Measurements from ENCODE around the gene ATP5F1D.
A peak's percentile ranks its signal among the peaks of the same experiment; 100 is the strongest.

Gene ATP5F1D

DNA sequence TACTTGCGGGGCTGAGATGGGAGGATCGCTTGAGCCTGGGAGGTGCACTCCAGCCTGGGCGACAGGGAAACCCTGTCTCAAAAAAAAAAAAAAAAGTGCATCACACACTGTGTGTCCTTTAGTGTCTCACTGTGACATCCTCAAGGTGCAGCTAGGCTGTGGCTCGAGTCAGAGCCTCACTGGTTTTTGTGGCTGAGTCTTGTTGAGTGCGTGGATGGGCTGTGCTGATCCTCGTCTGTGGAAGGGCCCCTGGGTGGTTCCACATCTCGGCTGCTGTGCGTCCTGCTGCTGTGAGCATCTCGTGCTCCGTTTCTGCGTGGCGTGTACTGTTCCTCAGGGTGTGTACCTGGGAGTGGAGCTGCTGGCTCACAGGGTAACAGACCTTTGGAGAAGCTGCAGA lies 24.8 kb upstream of the ATP5F1D start:
- no CpG with 5 or more reads among the region's 12 CpGs for WGBS (ENCODE audit: extremely low coverage, insufficient coverage, insufficient read length)

DNA sequence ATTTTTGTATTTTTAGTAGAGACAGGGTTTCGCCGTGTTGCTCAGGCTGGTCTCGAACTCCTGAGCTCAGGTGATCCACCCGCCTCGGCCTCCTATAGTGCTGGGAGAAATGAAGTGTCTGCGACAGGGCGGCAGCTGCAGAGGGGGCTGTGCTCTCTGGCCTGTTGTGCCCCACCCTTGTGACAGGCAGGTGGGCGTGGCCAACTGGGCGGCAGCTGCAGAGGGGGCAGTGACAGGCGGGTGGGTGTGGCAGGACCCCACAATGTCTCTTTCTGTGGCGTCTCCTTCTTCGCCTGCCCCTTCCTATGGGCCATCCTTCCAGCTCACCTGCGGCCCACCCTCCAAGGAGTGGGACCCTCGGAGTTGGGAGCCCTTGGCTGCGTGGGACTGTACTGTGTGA lies 24.2 kb upstream of the ATP5F1D start:
- Histone ChIP-seq H3K4me3 (ENCODE audit: low read depth, low read length) (no peak overlapping the region), H3K36me3 (ENCODE audit: control insufficient read depth in 1 of 2, insufficient read depth in 2 of 2, low read length in 2 of 2) (peaks cover 38% of the 10 kb centered on the region in 2 experiments), H3K27ac (ENCODE audit: low read depth, low read length) (no peak overlapping the region), H3K14ac (ENCODE audit: low read length) (no peak overlapping the region), H3K4me2 (ENCODE audit: low read length) (no peak overlapping the region), H4K12ac (ENCODE audit: low read depth, low read length) (no peak overlapping the region), H4K91ac (ENCODE audit: low read depth, low read length) (no peak overlapping the region), H3K4me1 (ENCODE audit: control insufficient read depth in 1 of 2, insufficient read depth in 2 of 2, low read length in 2 of 2) (peaks cover 13% of the 10 kb centered on the region in 2 experiments), H3K79me1 (ENCODE audit: low read length) (no peaks in the 10 kb centered on the region), H3K18ac (ENCODE audit: low read length) (no peak overlapping the region), H3K23ac (ENCODE audit: low read length) (no peak overlapping the region), H3K27me3 (ENCODE audit: insufficient read depth, low read length) (no peaks in the 10 kb centered on the region), H2BK120ac (ENCODE audit: insufficient read depth, low read length, poor library complexity) (no peak overlapping the region), H2AFZ (ENCODE audit: insufficient read depth, low read length, poor library complexity) (no peak overlapping the region), H4K8ac (ENCODE audit: low read depth, low read length) (no peak overlapping the region), H2BK5ac (ENCODE audit: low read depth, low read length, poor library complexity) (no peak overlapping the region), H3K9ac (ENCODE audit: low read length) (no peak overlapping the region), H3K9me3 (ENCODE audit: insufficient read depth, low read depth, low read length) (peaks cover 3% of the 10 kb centered on the region), H3K4ac (ENCODE audit: low read depth, low read length) (peak overlapping the region; percentile 23), H3K79me2 (ENCODE audit: control insufficient read depth, insufficient read depth, low read length, poor library complexity) (peaks cover 10% of the 10 kb centered on the region), H2BK12ac (ENCODE audit: low read length) (no peak overlapping the region), H2AK5ac (ENCODE audit: low read length) (no peak overlapping the region)
- DNase-seq, result no peak
- no CpG with 5 or more reads among the region's 15 CpGs for WGBS (ENCODE audit: extremely low coverage, insufficient coverage, insufficient read length)

More for the DNA sequence above, 24.8 kb upstream of the ATP5F1D start:
- DNase-seq, result no peak
- Histone ChIP-seq H3K14ac (ENCODE audit: low read length) (no peak overlapping the region), H3K79me2 (ENCODE audit: control insufficient read depth, insufficient read depth, low read length, poor library complexity) (peaks cover 10% of the 10 kb centered on the region), H3K23ac (ENCODE audit: low read length) (no peak overlapping the region), H4K8ac (ENCODE audit: low read depth, low read length) (no peak overlapping the region), H3K27ac (ENCODE audit: low read depth, low read length) (no peak overlapping the region), H3K27me3 (ENCODE audit: insufficient read depth, low read length) (no peaks in the 10 kb centered on the region), H2BK120ac (ENCODE audit: insufficient read depth, low read length, poor library complexity) (no peak overlapping the region), H3K4me2 (ENCODE audit: low read length) (no peak overlapping the region), H3K4me1 (ENCODE audit: control insufficient read depth in 1 of 2, insufficient read depth in 2 of 2, low read length in 2 of 2) (peaks cover 13% of the 10 kb centered on the region in 2 experiments), H2AFZ (ENCODE audit: insufficient read depth, low read length, poor library complexity) (no peak overlapping the region), H3K9ac (ENCODE audit: low read length) (no peak overlapping the region), H2AK5ac (ENCODE audit: low read length) (no peak overlapping the region), H4K12ac (ENCODE audit: low read depth, low read length) (no peak overlapping the region), H3K4me3 (ENCODE audit: low read depth, low read length) (no peak overlapping the region), H2BK5ac (ENCODE audit: low read depth, low read length, poor library complexity) (no peak overlapping the region), H2BK12ac (ENCODE audit: low read length) (no peak overlapping the region), H3K9me3 (ENCODE audit: insufficient read depth, low read depth, low read length) (peaks cover 3% of the 10 kb centered on the region), H4K91ac (ENCODE audit: low read depth, low read length) (no peak overlapping the region), H3K79me1 (ENCODE audit: low read length) (no peaks in the 10 kb centered on the region), H3K36me3 (ENCODE audit: control insufficient read depth in 1 of 2, insufficient read depth in 2 of 2, low read length in 2 of 2) (peaks cover 32% of the 10 kb centered on the region in 2 experiments), H3K4ac (ENCODE audit: low read depth, low read length) (no peak overlapping the region), H3K18ac (ENCODE audit: low read length) (no peak overlapping the region)

DNA sequence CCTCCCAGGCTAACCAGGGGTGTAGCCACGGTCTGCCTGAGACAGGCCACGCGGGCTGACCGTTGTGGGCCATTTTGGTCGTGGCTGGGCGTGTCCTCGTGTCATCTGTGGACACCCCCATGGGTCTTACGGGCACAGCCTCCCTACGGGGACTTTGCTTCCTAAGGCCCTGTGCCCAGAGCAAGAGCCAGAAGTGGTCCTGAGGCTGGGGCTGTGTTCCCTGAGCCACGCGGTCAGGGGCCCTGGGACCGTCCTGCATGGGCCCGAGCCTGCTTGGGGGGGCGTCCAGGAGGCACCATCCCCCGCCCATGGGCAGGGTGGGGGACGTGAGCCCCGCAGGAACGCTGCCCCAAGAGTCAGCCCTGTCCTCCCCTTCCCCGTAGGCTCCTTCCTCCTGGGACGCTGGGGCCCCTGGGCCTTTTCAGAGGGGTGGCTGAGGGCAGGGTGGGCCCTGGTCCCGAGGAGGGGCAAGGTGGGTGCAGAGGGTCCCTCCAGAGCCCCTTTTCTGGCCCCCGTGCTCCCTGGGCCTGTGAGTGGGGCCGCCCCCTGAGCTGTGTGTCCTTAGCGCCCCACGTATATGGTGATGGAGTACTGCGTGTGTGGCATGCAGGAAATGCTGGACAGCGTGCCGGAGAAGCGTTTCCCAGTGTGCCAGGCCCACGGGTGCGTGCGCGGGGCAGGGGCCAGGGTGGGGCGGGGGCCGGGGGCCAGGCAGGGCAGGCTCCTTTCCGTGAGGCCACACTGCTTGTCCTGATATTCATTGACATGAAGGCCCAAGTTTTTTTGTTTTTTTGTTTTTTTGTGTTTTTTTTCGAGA lies 22.6 kb upstream of the ATP5F1D start:
- H2BK5ac ChIP-seq (ENCODE audit: low read depth, low read length, poor library complexity), result no peak overlapping the region
- H2AK5ac ChIP-seq (ENCODE audit: low read length), result no peak overlapping the region
- no peak overlapping the region for H3K4me2 ChIP-seq (ENCODE audit: low read length)
- H2BK12ac ChIP-seq (ENCODE audit: low read length), result no peak overlapping the region
- H3K36me3 ChIP-seq (ENCODE audit: control insufficient read depth in 1 of 2, insufficient read depth in 2 of 2, low read length in 2 of 2), result peaks cover 45 to 46% of the 10 kb centered on the region in 2 experiments
- no peak overlapping the region for H3K4ac ChIP-seq (ENCODE audit: low read depth, low read length)
- H3K27ac ChIP-seq (ENCODE audit: low read depth, low read length), result no peak overlapping the region
- H3K23ac ChIP-seq (ENCODE audit: low read length), result no peak overlapping the region
- H3K79me1 ChIP-seq (ENCODE audit: low read length), result no peaks in the 10 kb centered on the region
- H3K9me3 ChIP-seq (ENCODE audit: insufficient read depth, low read depth, low read length), result no peaks in the 10 kb centered on the region
- WGBS (ENCODE audit: extremely low coverage, insufficient coverage, insufficient read length), result no CpG with 5 or more reads among the region's 37 CpGs
- H2AFZ ChIP-seq (ENCODE audit: insufficient read depth, low read length, poor library complexity), result no peak overlapping the region
- DNase-seq, result no peak
- H3K9ac ChIP-seq (ENCODE audit: low read length), result no peak overlapping the region
- no peak overlapping the region for H3K4me3 ChIP-seq (ENCODE audit: low read depth, low read length)
- no peak overlapping the region for H4K91ac ChIP-seq (ENCODE audit: low read depth, low read length)
- H3K27me3 ChIP-seq (ENCODE audit: insufficient read depth, low read length), result no peaks in the 10 kb centered on the region
- H4K8ac ChIP-seq (ENCODE audit: low read depth, low read length), result no peak overlapping the region
- peaks cover 7% of the 10 kb centered on the region in 2 experiments for H3K4me1 ChIP-seq (ENCODE audit: control insufficient read depth in 1 of 2, insufficient read depth in 2 of 2, low read length in 2 of 2)
- H4K12ac ChIP-seq (ENCODE audit: low read depth, low read length), result no peak overlapping the region
- no peak overlapping the region for H2BK120ac ChIP-seq (ENCODE audit: insufficient read depth, low read length, poor library complexity)
- no peak overlapping the region for H3K18ac ChIP-seq (ENCODE audit: low read length)
- no peak overlapping the region for H3K14ac ChIP-seq (ENCODE audit: low read length)
- H3K79me2 ChIP-seq (ENCODE audit: control insufficient read depth, insufficient read depth, low read length, poor library complexity), result peaks cover 8% of the 10 kb centered on the region

DNA sequence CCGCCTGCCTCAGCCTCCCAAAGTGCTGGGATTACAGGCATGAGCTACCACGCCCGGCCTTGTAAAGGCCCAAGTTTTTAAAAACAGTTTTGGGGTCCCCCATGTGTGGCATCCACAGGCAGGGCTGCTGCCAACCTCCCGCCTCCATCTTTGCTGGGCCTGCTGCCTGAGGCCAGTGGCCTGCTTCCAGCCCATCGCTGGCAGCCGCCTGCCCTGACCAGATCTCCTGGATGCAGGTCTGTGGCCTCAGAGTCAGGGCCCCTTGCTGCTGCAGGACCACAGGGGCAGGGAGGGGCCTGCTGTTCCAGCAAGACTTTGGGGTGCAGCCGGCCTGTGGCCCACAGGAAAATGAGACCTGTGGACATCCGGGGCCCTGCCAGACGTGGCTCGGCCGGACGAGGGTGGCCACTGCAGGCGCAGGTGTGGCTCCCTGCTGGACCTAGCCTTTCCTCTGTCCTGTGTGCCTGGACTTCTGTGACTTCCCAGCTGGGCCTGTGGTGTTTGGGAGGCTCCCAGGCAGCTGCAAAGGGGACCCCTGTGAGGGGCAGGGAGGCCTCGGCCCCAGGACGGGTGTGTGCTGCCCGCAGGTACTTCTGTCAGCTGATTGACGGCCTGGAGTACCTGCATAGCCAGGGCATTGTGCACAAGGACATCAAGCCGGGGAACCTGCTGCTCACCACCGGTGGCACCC lies 21.6 kb upstream of the ATP5F1D start:
- H3K27me3 ChIP-seq (ENCODE audit: insufficient read depth, low read length), result no peaks in the 10 kb centered on the region
- H3K27ac ChIP-seq (ENCODE audit: low read depth, low read length), result no peak overlapping the region
- H3K4me2 ChIP-seq (ENCODE audit: low read length), result no peak overlapping the region
- H3K18ac ChIP-seq (ENCODE audit: low read length), result no peak overlapping the region
- no peak overlapping the region for H2BK12ac ChIP-seq (ENCODE audit: low read length)
- no peak overlapping the region for H2AFZ ChIP-seq (ENCODE audit: insufficient read depth, low read length, poor library complexity)
- no peak for DNase-seq
- no peak overlapping the region for H4K8ac ChIP-seq (ENCODE audit: low read depth, low read length)
- no peak overlapping the region for H4K12ac ChIP-seq (ENCODE audit: low read depth, low read length)
- H2BK5ac ChIP-seq (ENCODE audit: low read depth, low read length, poor library complexity), result no peak overlapping the region
- H2BK120ac ChIP-seq (ENCODE audit: insufficient read depth, low read length, poor library complexity), result no peak overlapping the region
- H3K79me1 ChIP-seq (ENCODE audit: low read length), result no peaks in the 10 kb centered on the region
- H3K9ac ChIP-seq (ENCODE audit: low read length), result no peak overlapping the region
- peaks cover 50 to 51% of the 10 kb centered on the region in 2 experiments for H3K36me3 ChIP-seq (ENCODE audit: control insufficient read depth in 1 of 2, insufficient read depth in 2 of 2, low read length in 2 of 2)
- H3K9me3 ChIP-seq (ENCODE audit: insufficient read depth, low read depth, low read length), result no peaks in the 10 kb centered on the region
- H3K4ac ChIP-seq (ENCODE audit: low read depth, low read length), result no peak overlapping the region
- H3K4me1 ChIP-seq (ENCODE audit: control insufficient read depth in 1 of 2, insufficient read depth in 2 of 2, low read length in 2 of 2), result peaks cover 6% of the 10 kb centered on the region in 2 experiments
- no peak overlapping the region for H3K23ac ChIP-seq (ENCODE audit: low read length)
- no peak overlapping the region for H2AK5ac ChIP-seq (ENCODE audit: low read length)
- H3K79me2 ChIP-seq (ENCODE audit: control insufficient read depth, insufficient read depth, low read length, poor library complexity), result peaks cover 5% of the 10 kb centered on the region
- H3K14ac ChIP-seq (ENCODE audit: low read length), result no peak overlapping the region
- WGBS (ENCODE audit: extremely low coverage, insufficient coverage, insufficient read length), result no CpG with 5 or more reads among the region's 19 CpGs
- no peak overlapping the region for H3K4me3 ChIP-seq (ENCODE audit: low read depth, low read length)
- H4K91ac ChIP-seq (ENCODE audit: low read depth, low read length), result no peak overlapping the region
